GM12878 (cell line): ENCODE results near the gene NXPE1. TPM values are rescaled to one million over a fixed set of nuclear protein-coding genes. Genes with fewer than 3 reads are reported as not detected.

Experiments used
- BACH1 ChIP-seq: fragments of 450-650 bp; IDR thresholded peaks from 2 replicates; pipeline ENCODE4 v1.6.1; 2017; ENCODE audit warnings: mild to moderate bottlenecking, borderline replicate concordance
- CBX3 ChIP-seq: fragments of 200-600 bp; sonication (generic); IDR thresholded peaks from 2 replicates; pipeline ENCODE4 v1.6.1; 2016; ENCODE audit warnings: low read depth, borderline replicate concordance
- CHD1 ChIP-seq: IDR thresholded peaks from 2 replicates; pipeline ENCODE4 v1.6.1; 2012; ENCODE audit warnings: low read depth, low read length, improper control_type of control experiment
- CHD2 ChIP-seq: IDR thresholded peaks from 2 replicates; pipeline ENCODE4 v1.6.1; 2011; ENCODE audit warnings: low read depth, low read length, improper control_type of control experiment, borderline replicate concordance
- EGR1 ChIP-seq, 2 experiments: IDR thresholded peaks; 1 replicate in 1 of 2; 2 replicates in 1 of 2; pipeline ENCODE4 v1.6.1; 2011 to 2012; ENCODE audit warnings: low read depth in 2 of 2, low read length in 2 of 2, borderline replicate concordance in 1 of 2, mild to moderate bottlenecking in 1 of 2, moderate library complexity in 1 of 2
- FOXK2 ChIP-seq: fragments of 450-650 bp; IDR thresholded peaks from 2 replicates; pipeline ENCODE4 v1.6.1; 2017; ENCODE audit warnings: mild to moderate bottlenecking, moderate library complexity
- FOXM1 ChIP-seq: IDR thresholded peaks from 2 replicates; pipeline ENCODE4 v1.6.1; 2012; ENCODE audit warnings: low read depth, mild to moderate bottlenecking, inconsistent platforms, low read length, moderate library complexity
- MEF2B ChIP-seq: fragments of 450-650 bp; IDR thresholded peaks from 2 replicates; pipeline ENCODE4 v1.6.1; 2018; ENCODE audit warnings: mild to moderate bottlenecking, moderate library complexity; ENCODE audit not compliant: partially characterized antibody, poor library complexity, severe bottlenecking
- PAX8 ChIP-seq: fragments of 450-650 bp; IDR thresholded peaks from 2 replicates; pipeline ENCODE4 v1.6.1; 2017; ENCODE audit warnings: mild to moderate bottlenecking, moderate library complexity
- PML ChIP-seq: IDR thresholded peaks from 2 replicates; pipeline ENCODE4 v1.6.1; 2012; ENCODE audit warnings: low read length, inconsistent platforms
- POLR2AphosphoS5 ChIP-seq: IDR thresholded peaks from 2 replicates; pipeline ENCODE4 v1.6.1; 2011; ENCODE audit warnings: mild to moderate bottlenecking, low read length, inconsistent platforms
- SIN3A ChIP-seq: IDR thresholded peaks from 2 replicates; pipeline ENCODE4 v1.6.1; 2012; ENCODE audit warnings: low read depth, low read length, improper control_type of control experiment
- SUZ12 ChIP-seq: fragments of 200-600 bp; sonication (generic); IDR thresholded peaks from one replicate; pipeline ENCODE4 v1.6.1; 2018; ENCODE audit warnings: antibody characterized with exemption, mild to moderate bottlenecking; ENCODE audit not compliant: unreplicated experiment
- TARDBP ChIP-seq: IDR thresholded peaks from 2 replicates; pipeline ENCODE4 v1.6.1; 2016; ENCODE audit warnings: borderline replicate concordance
- ZNF274 ChIP-seq: IDR thresholded peaks from one replicate; pipeline ENCODE4 v1.8.0; 2011; ENCODE audit not compliant: insufficient read length, insufficient read depth
- polyA plus RNA-seq, 11 experiments: library from polyadenylated mRNA; depleted of rRNA in 4 of 11; unstranded in 6 of 11; stranded (reverse) in 5 of 11; fragments of >200 nt; fragmentation: Nextera tagmentation in 4 of 11; fragmentation: Illumina TruSeq in 1 of 11; extraction: Ambion mirVana in 4 of 11; extraction: Trizol in 1 of 11; gene quantifications; 1 replicate in 1 of 11; 2 replicates in 10 of 11; pipeline versions ENCODE4 v1.2.1 to v1.2.3, GENCODE V29; 2011 to 2016; ENCODE audit warnings: inconsistent platforms in 2 of 11, missing spikeins in 2 of 11, low read depth in 1 of 11
- total RNA-seq, 4 experiments: library from RNA; depleted of rRNA in 3 of 4; stranded (reverse); fragments of >200 nt in 3 of 4; fragmentation: Illumina TruSeq in 1 of 4; extraction: Trizol in 1 of 4; gene quantifications; 2 replicates each; pipeline versions ENCODE4 v1.2.1 to v1.2.3, GENCODE V29; 2013 to 2021
- TF ChIP-seq, protein P1 (sequence below): IDR thresholded peaks from 2 replicates; pipeline ENCODE4 v1.6.1; 2012; ENCODE audit warnings: mild to moderate bottlenecking, low read depth, low read length
- TF ChIP-seq, protein P2 (sequence below): fragments of 150-350 bp; IDR thresholded peaks from 2 replicates; pipeline ENCODE4 v1.6.1; 2016; ENCODE audit warnings: low read depth, low read length
- TF ChIP-seq, protein P3 (sequence below): IDR thresholded peaks from 2 replicates; pipeline ENCODE4 v1.6.1; 2012; ENCODE audit warnings: low read depth, low read length, improper control_type of control experiment
- TF ChIP-seq, protein P4 (sequence below): fragments of 450-650 bp; conservative IDR thresholded peaks from 2 replicates; pipeline ENCODE4 v1.6.1; 2017; ENCODE audit warnings: mild to moderate bottlenecking, moderate library complexity
- TF ChIP-seq, protein P5 (sequence below): IDR thresholded peaks from 2 replicates; pipeline ENCODE4 v1.6.1; 2011; ENCODE audit warnings: low read depth, low read length, improper control_type of control experiment, borderline replicate concordance

The NXPE1 gene
- total and polyA plus RNA-seq, 10 of the 15 experiments (the other 5 are each of a cell fraction or from before 2014, with no cell fraction given): not detected

DNA sequence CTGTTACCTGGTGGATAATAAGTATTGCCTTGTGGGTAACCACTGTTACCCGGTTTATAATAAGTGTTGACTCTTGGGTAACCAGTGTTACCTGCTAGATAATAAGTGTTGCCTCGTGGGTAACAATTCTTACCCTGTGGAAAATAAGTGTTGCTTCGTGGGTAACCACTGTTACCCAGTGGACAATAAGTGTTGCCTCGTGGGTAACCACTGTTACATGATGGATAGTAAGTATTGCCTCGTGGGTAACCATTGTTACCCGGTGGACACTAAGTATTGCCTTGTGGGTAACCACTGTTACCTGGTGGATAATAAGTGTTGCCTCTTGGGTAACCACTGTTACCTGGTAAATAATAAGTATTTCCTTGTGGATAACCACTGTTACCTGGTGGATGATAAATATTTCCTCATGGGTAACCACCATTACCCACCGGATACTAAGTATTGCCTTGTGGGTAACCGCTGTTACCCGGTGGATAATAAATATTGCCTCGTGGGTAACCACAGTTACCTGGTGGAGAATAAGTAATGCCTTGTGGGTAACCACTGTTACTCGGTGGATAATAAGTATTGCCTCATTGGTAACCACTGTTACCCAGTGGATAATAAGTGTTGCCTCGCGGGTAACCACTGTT is 44.6 kb upstream of the NXPE1 start (continued):
- TF ChIP-seq, protein P1, sequence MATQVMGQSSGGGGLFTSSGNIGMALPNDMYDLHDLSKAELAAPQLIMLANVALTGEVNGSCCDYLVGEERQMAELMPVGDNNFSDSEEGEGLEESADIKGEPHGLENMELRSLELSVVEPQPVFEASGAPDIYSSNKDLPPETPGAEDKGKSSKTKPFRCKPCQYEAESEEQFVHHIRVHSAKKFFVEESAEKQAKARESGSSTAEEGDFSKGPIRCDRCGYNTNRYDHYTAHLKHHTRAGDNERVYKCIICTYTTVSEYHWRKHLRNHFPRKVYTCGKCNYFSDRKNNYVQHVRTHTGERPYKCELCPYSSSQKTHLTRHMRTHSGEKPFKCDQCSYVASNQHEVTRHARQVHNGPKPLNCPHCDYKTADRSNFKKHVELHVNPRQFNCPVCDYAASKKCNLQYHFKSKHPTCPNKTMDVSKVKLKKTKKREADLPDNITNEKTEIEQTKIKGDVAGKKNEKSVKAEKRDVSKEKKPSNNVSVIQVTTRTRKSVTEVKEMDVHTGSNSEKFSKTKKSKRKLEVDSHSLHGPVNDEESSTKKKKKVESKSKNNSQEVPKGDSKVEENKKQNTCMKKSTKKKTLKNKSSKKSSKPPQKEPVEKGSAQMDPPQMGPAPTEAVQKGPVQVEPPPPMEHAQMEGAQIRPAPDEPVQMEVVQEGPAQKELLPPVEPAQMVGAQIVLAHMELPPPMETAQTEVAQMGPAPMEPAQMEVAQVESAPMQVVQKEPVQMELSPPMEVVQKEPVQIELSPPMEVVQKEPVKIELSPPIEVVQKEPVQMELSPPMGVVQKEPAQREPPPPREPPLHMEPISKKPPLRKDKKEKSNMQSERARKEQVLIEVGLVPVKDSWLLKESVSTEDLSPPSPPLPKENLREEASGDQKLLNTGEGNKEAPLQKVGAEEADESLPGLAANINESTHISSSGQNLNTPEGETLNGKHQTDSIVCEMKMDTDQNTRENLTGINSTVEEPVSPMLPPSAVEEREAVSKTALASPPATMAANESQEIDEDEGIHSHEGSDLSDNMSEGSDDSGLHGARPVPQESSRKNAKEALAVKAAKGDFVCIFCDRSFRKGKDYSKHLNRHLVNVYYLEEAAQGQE: no peak
- no peak for TF ChIP-seq PML
- no peak for TF ChIP-seq FOXK2
- TF ChIP-seq ZNF274: no peak
- no peak for TF ChIP-seq CBX3
- no peak for TF ChIP-seq CHD1
- TF ChIP-seq SIN3A: no peak
- TF ChIP-seq BACH1: peak; percentile 81
- TF ChIP-seq, protein P2, sequence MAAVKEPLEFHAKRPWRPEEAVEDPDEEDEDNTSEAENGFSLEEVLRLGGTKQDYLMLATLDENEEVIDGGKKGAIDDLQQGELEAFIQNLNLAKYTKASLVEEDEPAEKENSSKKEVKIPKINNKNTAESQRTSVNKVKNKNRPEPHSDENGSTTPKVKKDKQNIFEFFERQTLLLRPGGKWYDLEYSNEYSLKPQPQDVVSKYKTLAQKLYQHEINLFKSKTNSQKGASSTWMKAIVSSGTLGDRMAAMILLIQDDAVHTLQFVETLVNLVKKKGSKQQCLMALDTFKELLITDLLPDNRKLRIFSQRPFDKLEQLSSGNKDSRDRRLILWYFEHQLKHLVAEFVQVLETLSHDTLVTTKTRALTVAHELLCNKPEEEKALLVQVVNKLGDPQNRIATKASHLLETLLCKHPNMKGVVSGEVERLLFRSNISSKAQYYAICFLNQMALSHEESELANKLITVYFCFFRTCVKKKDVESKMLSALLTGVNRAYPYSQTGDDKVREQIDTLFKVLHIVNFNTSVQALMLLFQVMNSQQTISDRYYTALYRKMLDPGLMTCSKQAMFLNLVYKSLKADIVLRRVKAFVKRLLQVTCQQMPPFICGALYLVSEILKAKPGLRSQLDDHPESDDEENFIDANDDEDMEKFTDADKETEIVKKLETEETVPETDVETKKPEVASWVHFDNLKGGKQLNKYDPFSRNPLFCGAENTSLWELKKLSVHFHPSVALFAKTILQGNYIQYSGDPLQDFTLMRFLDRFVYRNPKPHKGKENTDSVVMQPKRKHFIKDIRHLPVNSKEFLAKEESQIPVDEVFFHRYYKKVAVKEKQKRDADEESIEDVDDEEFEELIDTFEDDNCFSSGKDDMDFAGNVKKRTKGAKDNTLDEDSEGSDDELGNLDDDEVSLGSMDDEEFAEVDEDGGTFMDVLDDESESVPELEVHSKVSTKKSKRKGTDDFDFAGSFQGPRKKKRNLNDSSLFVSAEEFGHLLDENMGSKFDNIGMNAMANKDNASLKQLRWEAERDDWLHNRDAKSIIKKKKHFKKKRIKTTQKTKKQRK: no peak
- TF ChIP-seq, protein P3, sequence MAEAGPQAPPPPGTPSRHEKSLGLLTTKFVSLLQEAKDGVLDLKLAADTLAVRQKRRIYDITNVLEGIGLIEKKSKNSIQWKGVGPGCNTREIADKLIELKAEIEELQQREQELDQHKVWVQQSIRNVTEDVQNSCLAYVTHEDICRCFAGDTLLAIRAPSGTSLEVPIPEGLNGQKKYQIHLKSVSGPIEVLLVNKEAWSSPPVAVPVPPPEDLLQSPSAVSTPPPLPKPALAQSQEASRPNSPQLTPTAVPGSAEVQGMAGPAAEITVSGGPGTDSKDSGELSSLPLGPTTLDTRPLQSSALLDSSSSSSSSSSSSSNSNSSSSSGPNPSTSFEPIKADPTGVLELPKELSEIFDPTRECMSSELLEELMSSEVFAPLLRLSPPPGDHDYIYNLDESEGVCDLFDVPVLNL: no peak
- TF ChIP-seq, protein P4, sequence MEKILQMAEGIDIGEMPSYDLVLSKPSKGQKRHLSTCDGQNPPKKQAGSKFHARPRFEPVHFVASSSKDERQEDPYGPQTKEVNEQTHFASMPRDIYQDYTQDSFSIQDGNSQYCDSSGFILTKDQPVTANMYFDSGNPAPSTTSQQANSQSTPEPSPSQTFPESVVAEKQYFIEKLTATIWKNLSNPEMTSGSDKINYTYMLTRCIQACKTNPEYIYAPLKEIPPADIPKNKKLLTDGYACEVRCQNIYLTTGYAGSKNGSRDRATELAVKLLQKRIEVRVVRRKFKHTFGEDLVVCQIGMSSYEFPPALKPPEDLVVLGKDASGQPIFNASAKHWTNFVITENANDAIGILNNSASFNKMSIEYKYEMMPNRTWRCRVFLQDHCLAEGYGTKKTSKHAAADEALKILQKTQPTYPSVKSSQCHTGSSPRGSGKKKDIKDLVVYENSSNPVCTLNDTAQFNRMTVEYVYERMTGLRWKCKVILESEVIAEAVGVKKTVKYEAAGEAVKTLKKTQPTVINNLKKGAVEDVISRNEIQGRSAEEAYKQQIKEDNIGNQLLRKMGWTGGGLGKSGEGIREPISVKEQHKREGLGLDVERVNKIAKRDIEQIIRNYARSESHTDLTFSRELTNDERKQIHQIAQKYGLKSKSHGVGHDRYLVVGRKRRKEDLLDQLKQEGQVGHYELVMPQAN: no peak
- no peak for TF ChIP-seq FOXM1
- no peak for TF ChIP-seq SUZ12
- TF ChIP-seq CHD2: no peak
- no peak for TF ChIP-seq EGR1 (IDR thresholded peaks at IDR 0.05; ENCODE audit: borderline replicate concordance in 1 of 2, low read depth in 2 of 2, low read length in 2 of 2)
- no peak for TF ChIP-seq POLR2AphosphoS5
- TF ChIP-seq PAX8: no peak
- TF ChIP-seq TARDBP: no peak
- TF ChIP-seq, protein P5, sequence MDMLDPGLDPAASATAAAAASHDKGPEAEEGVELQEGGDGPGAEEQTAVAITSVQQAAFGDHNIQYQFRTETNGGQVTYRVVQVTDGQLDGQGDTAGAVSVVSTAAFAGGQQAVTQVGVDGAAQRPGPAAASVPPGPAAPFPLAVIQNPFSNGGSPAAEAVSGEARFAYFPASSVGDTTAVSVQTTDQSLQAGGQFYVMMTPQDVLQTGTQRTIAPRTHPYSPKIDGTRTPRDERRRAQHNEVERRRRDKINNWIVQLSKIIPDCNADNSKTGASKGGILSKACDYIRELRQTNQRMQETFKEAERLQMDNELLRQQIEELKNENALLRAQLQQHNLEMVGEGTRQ: no peak
- TF ChIP-seq MEF2B: peak; percentile 54
